IMR-90 (cell line): ENCODE measurements around the gene CASQ1. TPM values are rescaled to one million over a fixed set of nuclear protein-coding genes. Genes with fewer than 3 reads are reported as not detected.

Experiments
- ATAC-seq: fragments of 200-7000 bp; cut with Tn5 transposase; 2 replicates; pipeline ENCODE4 v1.9.1; 2020; ENCODE audit warnings: low read depth, mild to moderate bottlenecking, moderate library complexity
- BruUV-seq: library from RNA; stranded (reverse); fragments of 400-500 nt; replicated peaks from 2 replicates; lab custom pipeline; 2021; lab: Mats Ljungman, UMichigan
- CTCF ChIA-PET: fragments of 300-600 bp; formaldehyde crosslinking; extraction: SDS; loops from one replicate; lab custom pipeline; 2021; ENCODE audit warnings: antibody characterized with exemption; lab: Yijun Ruan, JAX
- POLR2A ChIA-PET: fragments of 300-600 bp; sonication (Branson Sonifier 250); formaldehyde crosslinking; loops from one replicate; lab custom pipeline; 2022; ENCODE audit warnings: antibody characterized with exemption; ENCODE audit not compliant: unreplicated experiment; lab: Charles Lee
- DNase-seq: peaks from one replicate; pipeline ENCODE4 v3.0.0; 2013
- H2AFZ ChIP-seq: replicated peaks from 2 replicates; pipeline ENCODE3; 2013; ENCODE audit warnings: low read length, mild to moderate bottlenecking; ENCODE audit not compliant: poor library complexity
- H2AK5ac ChIP-seq: 2 replicates; pipeline ENCODE4 v1.6.1; 2013; ENCODE audit warnings: low read depth, low read length, inconsistent platforms
- H2AK9ac ChIP-seq: replicated peaks from 2 replicates; pipeline ENCODE3; 2013; ENCODE audit warnings: mild to moderate bottlenecking, low read depth, low read length, moderate library complexity; ENCODE audit not compliant: poor library complexity
- H2BK120ac ChIP-seq: 2 replicates; pipeline ENCODE4 v1.6.1; 2013; ENCODE audit warnings: low read depth, low read length, inconsistent platforms
- H2BK15ac ChIP-seq: 3 replicates; pipeline ENCODE4 v1.6.1; 2013; ENCODE audit warnings: low read depth, low read length, inconsistent platforms
- H2BK20ac ChIP-seq: 2 replicates; pipeline ENCODE4 v1.6.1; 2013; ENCODE audit warnings: low read depth, mild to moderate bottlenecking, inconsistent platforms, low read length, moderate library complexity
- H2BK5ac ChIP-seq: 2 replicates; pipeline ENCODE4 v1.6.1; 2013; ENCODE audit warnings: mild to moderate bottlenecking, low read depth, low read length, inconsistent platforms; ENCODE audit not compliant: poor library complexity, severe bottlenecking
- H3K14ac ChIP-seq: replicated peaks from 2 replicates; pipeline ENCODE4 v1.6.1; 2013; ENCODE audit warnings: low read depth, low read length, inconsistent platforms
- H3K18ac ChIP-seq: 2 replicates; pipeline ENCODE4 v1.6.1; 2013; ENCODE audit warnings: low read depth, low read length, control low read depth
- H3K23ac ChIP-seq: 2 replicates; pipeline ENCODE4 v1.6.1; 2013; ENCODE audit warnings: low read depth, low read length, inconsistent platforms
- H3K27ac ChIP-seq: 2 replicates; pipeline ENCODE4 v1.5.1; 2013; ENCODE audit warnings: mild to moderate bottlenecking, control low read depth, low read length; ENCODE audit not compliant: insufficient read depth
- H3K27me3 ChIP-seq: 2 replicates; pipeline ENCODE4 v1.6.1; 2013; ENCODE audit warnings: low read length; ENCODE audit not compliant: control insufficient read depth, insufficient read depth
- H3K36me3 ChIP-seq: 2 replicates; pipeline ENCODE4 v1.6.1; 2013; ENCODE audit warnings: low read length, mixed read lengths; ENCODE audit not compliant: control insufficient read depth, insufficient read depth
- H3K4ac ChIP-seq: 2 replicates; pipeline ENCODE4 v1.6.1; 2013; ENCODE audit warnings: low read depth, low read length, inconsistent platforms
- H3K4me1 ChIP-seq: 2 replicates; pipeline ENCODE4 v1.6.1; 2013; ENCODE audit warnings: low read length, mixed read lengths; ENCODE audit not compliant: control insufficient read depth, insufficient read depth
- H3K4me2 ChIP-seq: 2 replicates; pipeline ENCODE4 v1.6.1; 2013; ENCODE audit warnings: low read depth, mild to moderate bottlenecking, control low read depth, low read length, moderate library complexity
- H3K4me3 ChIP-seq: 2 replicates; pipeline ENCODE4 v1.5.1; 2013; ENCODE audit warnings: low read depth, mild to moderate bottlenecking, control low read depth, low read length, moderate library complexity; ENCODE audit not compliant: insufficient read depth
- H3K56ac ChIP-seq: 2 replicates; pipeline ENCODE4 v1.6.1; 2013; ENCODE audit warnings: low read length, inconsistent platforms; ENCODE audit not compliant: insufficient read depth; ENCODE audit errors: extremely low read depth
- H3K79me1 ChIP-seq, 2 experiments: 2 replicates each; pipeline ENCODE4 v1.6.1; 2013; ENCODE audit warnings: low read length in 2 of 2, inconsistent platforms in 1 of 2, low read depth in 1 of 2
- H3K9ac ChIP-seq: 2 replicates; pipeline ENCODE4 v1.6.1; 2013; ENCODE audit warnings: low read depth, low read length, control low read depth
- H3K9me1 ChIP-seq: 2 replicates; pipeline ENCODE4 v1.6.1; 2013; ENCODE audit warnings: low read length, inconsistent platforms; ENCODE audit not compliant: insufficient read depth
- H3K9me3 ChIP-seq: 2 replicates; pipeline ENCODE4 v1.6.1; 2013; ENCODE audit warnings: low read length; ENCODE audit not compliant: control insufficient read depth, insufficient read depth
- H4K20me1 ChIP-seq: 2 replicates; pipeline ENCODE4 v1.6.1; 2013; ENCODE audit warnings: low read length, inconsistent platforms; ENCODE audit not compliant: insufficient read depth
- H4K5ac ChIP-seq: 2 replicates; pipeline ENCODE4 v1.6.1; 2013; ENCODE audit warnings: mild to moderate bottlenecking, low read depth, low read length, control low read depth
- H4K8ac ChIP-seq, 2 experiments: 2 replicates each; pipeline ENCODE4 v1.6.1; 2013; ENCODE audit warnings: low read depth in 2 of 2, low read length in 2 of 2, control low read depth in 1 of 2, inconsistent platforms in 1 of 2
- H4K91ac ChIP-seq: 2 replicates; pipeline ENCODE4 v1.6.1; 2013; ENCODE audit warnings: low read depth, low read length, inconsistent platforms; ENCODE audit not compliant: insufficient read depth
- CEBPB ChIP-seq: IDR thresholded peaks from 2 replicates; pipeline ENCODE4 v1.6.1; 2012; ENCODE audit warnings: low read depth, low read length, improper control_type of control experiment
- CHD1 ChIP-seq: IDR thresholded peaks from 2 replicates; pipeline ENCODE4 v1.6.1; 2012; ENCODE audit warnings: low read depth, low read length, improper control_type of control experiment
- FOS ChIP-seq: fragments of 150-350 bp; IDR thresholded peaks from 2 replicates; pipeline ENCODE4 v1.6.1; 2016; ENCODE audit warnings: low read depth, low read length
- MAFK ChIP-seq: IDR thresholded peaks from 2 replicates; pipeline ENCODE4 v1.6.1; 2012; ENCODE audit warnings: low read depth, low read length, improper control_type of control experiment
- MAZ ChIP-seq: IDR thresholded peaks from 2 replicates; pipeline ENCODE4 v1.6.1; 2012; ENCODE audit warnings: low read depth, mild to moderate bottlenecking, low read length, improper control_type of control experiment, moderate library complexity, borderline replicate concordance
- MXI1 ChIP-seq: IDR thresholded peaks from 2 replicates; pipeline ENCODE4 v1.6.1; 2012; ENCODE audit warnings: low read depth, mild to moderate bottlenecking, low read length, moderate library complexity, borderline replicate concordance
- RCOR1 ChIP-seq: IDR thresholded peaks from 2 replicates; pipeline ENCODE4 v1.6.1; 2012; ENCODE audit warnings: mild to moderate bottlenecking, low read length, improper control_type of control experiment; ENCODE audit not compliant: insufficient replicate concordance
- WGBS, 2 experiments: methylation state at CpG; one replicate each; pipeline versions ENCODE4 v1.1.5 to v1.1.7; 2013; ENCODE audit warnings: missing lambda C conversion rate in 2 of 2; ENCODE audit not compliant: insufficient read length in 1 of 2; ENCODE audit errors: extremely low coverage in 2 of 2; 5-methylcytosine and 5-hydroxymethylcytosine counted together
- dilution Hi-C: fragments of 300-500 bp; cut with HindIII; formaldehyde crosslinking; loops from one replicate; pipeline ENCODE4 v1.14.3; 2018; ENCODE audit warnings: low sequenced_read_pairs; ENCODE audit not compliant: unreplicated experiment
- in situ Hi-C: fragments of 300-500 bp; cut with MboI; formaldehyde crosslinking; loops from 3 replicates; pipeline ENCODE4 v1.14.3; 2019; ENCODE audit warnings: low sequenced_read_pairs, inconsistent platforms, mixed read lengths
- intact Hi-C: fragments of 100-400 bp; cut with micrococcal nuclease; formaldehyde crosslinking; loops from 2 replicates; pipeline ENCODE4 v1.10.0; 2022
- polyA plus RNA-seq, 3 experiments: library from polyadenylated mRNA; depleted of rRNA; stranded (reverse); fragments of >200 nt; gene quantifications; 2 replicates each; pipeline ENCODE4 v1.2.3, GENCODE V29; 2012; ENCODE audit warnings: low replicate concordance in 1 of 3
- total RNA-seq: library from RNA; depleted of rRNA; stranded (reverse); fragments of >200 nt; gene quantifications from 2 replicates; pipeline ENCODE4 v1.2.3, GENCODE V29; 2012
- TF ChIP-seq, protein P1 (sequence below): fragments of 150-350 bp; IDR thresholded peaks from 2 replicates; pipeline ENCODE4 v1.6.1; 2016; ENCODE audit warnings: low read depth, mild to moderate bottlenecking, low read length, moderate library complexity, borderline replicate concordance

The CASQ1 gene
- total and polyA plus RNA-seq, 2 of the 4 experiments (the other 2 are of a cell fraction) = 0.18 to 0.21 TPM

DNA sequence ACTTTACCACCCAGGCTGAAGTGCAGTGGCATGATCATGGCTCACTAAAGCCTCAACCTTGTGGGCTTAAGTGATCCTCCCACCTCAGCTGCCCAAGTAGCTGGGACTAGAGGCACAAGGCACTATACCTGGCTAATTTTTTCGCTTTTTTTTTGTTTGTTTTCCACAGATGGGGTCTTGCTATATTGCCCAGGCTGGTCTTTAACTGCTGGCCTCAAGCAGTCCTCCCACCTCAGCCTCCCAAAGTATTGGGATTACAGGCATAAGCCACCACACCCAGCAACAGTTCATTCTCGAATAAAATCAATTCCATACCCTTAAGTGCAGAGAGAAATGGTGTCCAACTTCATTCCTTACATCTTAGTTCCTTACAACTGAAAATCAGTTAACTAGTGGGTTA lies 47.2 kb downstream of the CASQ1 start:
- Histone ChIP-seq H3K4ac (no peak overlapping the region), H3K9me3 (no peaks in the 10 kb centered on the region), H3K9me1 (no peaks in the 10 kb centered on the region; the same call in 1 of the 2 replicates), H3K27me3 (no peaks in the 10 kb centered on the region), H3K4me3 (no peak overlapping the region), H2BK15ac (no peak overlapping the region), H2BK20ac (no peak overlapping the region), H3K56ac (no peak overlapping the region), H3K79me1 (peaks cover 4 to 12% of the 10 kb centered on the region in 2 experiments; a peak in 3 of 4 replicates), H2BK120ac (no peak overlapping the region), H2AK5ac (no peak overlapping the region), H3K4me2 (no peak overlapping the region), H3K27ac (no peak overlapping the region), H4K20me1 (no peaks in the 10 kb centered on the region), H3K4me1 (no peaks in the 10 kb centered on the region), H2BK5ac (no peak overlapping the region), H2AK9ac (no peak overlapping the region), H3K9ac (no peak overlapping the region), H3K18ac (no peak overlapping the region), H4K8ac (no peak overlapping the region), H2AFZ (no peak overlapping the region), H3K23ac (no peak overlapping the region), H3K14ac (no peak overlapping the region), H3K36me3 (peaks cover 44% of the 10 kb centered on the region), H4K5ac (no peak overlapping the region), H4K91ac (no peak overlapping the region)
- dilution Hi-C loops = no loop called here
- TF ChIP-seq MAZ (no peak), CHD1 (no peak), FOS (no peak), MAFK (no peak), MXI1 (no peak), CEBPB (no peak), RCOR1 (no peak)
- TF ChIP-seq, protein P1, sequence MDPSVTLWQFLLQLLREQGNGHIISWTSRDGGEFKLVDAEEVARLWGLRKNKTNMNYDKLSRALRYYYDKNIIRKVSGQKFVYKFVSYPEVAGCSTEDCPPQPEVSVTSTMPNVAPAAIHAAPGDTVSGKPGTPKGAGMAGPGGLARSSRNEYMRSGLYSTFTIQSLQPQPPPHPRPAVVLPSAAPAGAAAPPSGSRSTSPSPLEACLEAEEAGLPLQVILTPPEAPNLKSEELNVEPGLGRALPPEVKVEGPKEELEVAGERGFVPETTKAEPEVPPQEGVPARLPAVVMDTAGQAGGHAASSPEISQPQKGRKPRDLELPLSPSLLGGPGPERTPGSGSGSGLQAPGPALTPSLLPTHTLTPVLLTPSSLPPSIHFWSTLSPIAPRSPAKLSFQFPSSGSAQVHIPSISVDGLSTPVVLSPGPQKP = no peak
- no TSS peak for BruUV-seq
- in situ Hi-C loops = no loop called here
- intact Hi-C loops = loop anchor here (5.0 kb wide), 1 partner anchor 80 kb away; no protein-coding TSS in a partner anchor
- ATAC-seq (no peak), DNase-seq (no peak)
- WGBS, 2 experiments = 100% methylated on average over 1 of the region's 2 CpGs; no CpG with 5 or more reads in 1 of the 2 experiments
- POLR2A ChIA-PET = no interaction called here
- CTCF ChIA-PET = interaction anchor here (1.2 kb wide), 1 partner anchor 152 kb away, joined by 3 read pairs; no protein-coding TSS in a partner anchor
